ENCODE data around the gene TELO2. TPM values are rescaled to one million over a fixed set of nuclear protein-coding genes. Genes with fewer than 3 reads are reported as not detected.

Gene TELO2
- total RNA-seq, 1 donor from 2014 or later: 110 TPM

DNA sequence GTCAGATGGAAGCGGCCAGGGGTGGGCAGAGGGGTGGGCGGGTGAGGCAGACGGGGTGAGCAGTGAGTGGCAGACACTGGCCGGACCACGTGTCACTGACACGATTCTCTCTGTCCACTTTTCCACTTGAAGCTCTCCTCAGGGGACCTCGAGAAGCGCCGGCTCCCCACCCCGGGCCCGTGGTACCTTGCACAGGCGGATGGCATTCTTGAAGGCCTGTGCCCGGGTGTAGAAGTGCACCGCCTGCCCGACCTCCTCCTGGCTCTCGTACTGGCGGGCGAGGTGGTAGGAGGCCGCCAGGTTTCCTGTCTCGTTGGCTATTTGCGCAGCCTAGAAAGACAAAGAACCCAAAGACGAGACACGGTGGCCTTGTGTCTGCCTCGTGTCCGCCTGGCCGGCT lies 31.2 kb downstream of the TELO2 start:
- TF ChIP-seq, protein P1, sequence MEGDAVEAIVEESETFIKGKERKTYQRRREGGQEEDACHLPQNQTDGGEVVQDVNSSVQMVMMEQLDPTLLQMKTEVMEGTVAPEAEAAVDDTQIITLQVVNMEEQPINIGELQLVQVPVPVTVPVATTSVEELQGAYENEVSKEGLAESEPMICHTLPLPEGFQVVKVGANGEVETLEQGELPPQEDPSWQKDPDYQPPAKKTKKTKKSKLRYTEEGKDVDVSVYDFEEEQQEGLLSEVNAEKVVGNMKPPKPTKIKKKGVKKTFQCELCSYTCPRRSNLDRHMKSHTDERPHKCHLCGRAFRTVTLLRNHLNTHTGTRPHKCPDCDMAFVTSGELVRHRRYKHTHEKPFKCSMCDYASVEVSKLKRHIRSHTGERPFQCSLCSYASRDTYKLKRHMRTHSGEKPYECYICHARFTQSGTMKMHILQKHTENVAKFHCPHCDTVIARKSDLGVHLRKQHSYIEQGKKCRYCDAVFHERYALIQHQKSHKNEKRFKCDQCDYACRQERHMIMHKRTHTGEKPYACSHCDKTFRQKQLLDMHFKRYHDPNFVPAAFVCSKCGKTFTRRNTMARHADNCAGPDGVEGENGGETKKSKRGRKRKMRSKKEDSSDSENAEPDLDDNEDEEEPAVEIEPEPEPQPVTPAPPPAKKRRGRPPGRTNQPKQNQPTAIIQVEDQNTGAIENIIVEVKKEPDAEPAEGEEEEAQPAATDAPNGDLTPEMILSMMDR (IDR thresholded peaks at IDR 0.05): no peak
- Histone ChIP-seq H3K4me3 (no peak overlapping the region), H3K27ac (no peak overlapping the region), H3K9me3 (no peaks in the 10 kb centered on the region), H3K36me3 (peaks cover 15 to 28% of the 10 kb centered on the region in 2 donors), H3K4me1 (no peaks in the 10 kb centered on the region), H3K27me3 (no peaks in the 10 kb centered on the region)
- no peak for DNase-seq (ENCODE audit: low spot score in 2 of 2)
- intact Hi-C loops (cut with DNase I): no loop called here

DNA sequence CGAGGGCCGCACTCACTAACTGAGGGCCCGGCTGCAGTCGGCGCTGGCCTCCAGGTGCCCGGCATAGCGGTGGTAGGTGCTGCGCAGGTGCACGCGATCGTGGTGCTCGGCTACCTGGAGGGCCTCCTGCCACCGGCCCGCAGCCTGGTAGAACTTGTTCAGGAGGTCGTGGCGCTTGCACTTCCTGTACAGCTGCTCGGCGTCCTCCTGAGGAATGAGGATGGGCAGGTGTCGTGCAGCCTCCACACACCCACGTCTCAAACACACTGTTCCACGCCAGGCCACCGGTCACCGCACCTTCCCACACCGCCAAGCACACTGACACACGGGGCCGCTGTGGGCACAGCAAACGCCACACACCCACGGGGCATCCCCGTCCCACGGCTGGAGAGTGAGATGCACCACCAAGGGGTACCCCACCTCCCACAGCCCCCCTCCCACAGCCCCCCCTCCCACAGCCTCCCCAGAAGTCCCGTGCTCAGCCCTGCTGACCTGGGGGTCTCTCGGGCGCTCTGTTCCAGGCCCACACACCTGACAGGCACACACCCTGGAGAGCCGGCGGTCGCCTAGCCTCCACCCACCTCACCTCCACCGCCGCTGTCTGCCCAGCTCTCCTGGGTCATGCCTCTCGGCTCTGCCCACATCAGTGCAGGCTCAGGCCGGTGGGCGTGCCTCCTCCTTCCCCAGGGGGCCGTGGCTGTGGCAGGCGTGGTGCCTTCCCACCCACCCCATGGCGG lies 32.9 kb downstream of the TELO2 start:
- peaks cover 0 to 5% of the 10 kb centered on the region in 2 donors for H3K4me1 ChIP-seq
- no peak for DNase-seq (ENCODE audit: low spot score in 2 of 2)
- no peaks in the 10 kb centered on the region for H3K9me3 ChIP-seq
- H3K27ac ChIP-seq: no peak overlapping the region
- TF ChIP-seq, protein P1 (IDR thresholded peaks at IDR 0.05): no peak
- no peaks in the 10 kb centered on the region for H3K27me3 ChIP-seq
- H3K4me3 ChIP-seq: no peak overlapping the region
- peaks cover 8 to 17% of the 10 kb centered on the region in 2 donors for H3K36me3 ChIP-seq
- intact Hi-C loops (cut with DNase I): no loop called here

DNA sequence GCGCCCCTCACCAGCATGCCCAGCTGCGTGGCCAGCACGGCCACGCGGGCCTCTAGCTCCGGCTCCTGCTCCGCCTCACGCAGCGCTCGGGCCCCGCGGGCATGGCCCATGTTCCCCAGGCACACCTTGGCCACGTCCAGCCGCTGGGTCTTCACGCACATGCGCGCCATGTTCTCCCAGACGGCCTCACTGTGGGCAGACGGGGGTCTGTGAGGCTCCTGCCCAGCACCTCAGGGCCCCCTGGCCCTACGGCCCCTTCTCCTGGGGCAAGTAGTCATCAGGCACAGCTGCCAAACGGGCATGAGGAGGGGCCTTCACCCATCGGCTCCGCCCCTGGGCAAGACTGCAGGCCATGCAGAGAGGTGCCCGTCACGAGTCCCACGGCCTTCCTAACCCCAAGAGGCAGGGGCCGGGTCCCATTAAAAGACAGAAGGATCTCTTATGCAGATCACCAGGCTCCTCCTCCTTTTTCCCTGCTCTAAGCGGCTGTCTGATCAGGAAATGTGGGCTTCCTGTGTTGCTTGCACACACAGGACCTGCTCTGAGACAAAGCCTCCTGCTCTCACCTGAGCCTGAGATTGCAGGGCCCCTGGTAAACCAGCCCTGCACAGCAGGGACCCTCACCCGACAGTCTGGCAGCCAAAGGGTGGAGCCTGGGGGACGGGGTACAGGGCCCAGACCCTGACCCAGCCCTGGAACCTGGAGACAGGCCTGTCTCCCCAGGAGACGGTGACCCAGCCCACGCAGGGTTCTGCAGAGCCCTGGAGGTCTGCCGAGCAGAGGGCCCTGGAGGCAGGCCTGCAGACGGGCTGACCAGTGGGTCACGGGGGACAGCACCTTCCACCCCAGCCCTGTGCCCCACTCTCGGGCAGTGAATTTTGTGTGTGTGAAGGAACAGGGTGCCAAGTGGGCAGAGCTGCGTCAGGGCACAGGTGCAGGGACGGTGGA lies 33.7 kb downstream of the TELO2 start:
- intact Hi-C loops (cut with DNase I): no loop called here
- H3K36me3 ChIP-seq: peaks cover 8 to 17% of the 10 kb centered on the region in 2 donors
- peaks cover 0 to 12% of the 10 kb centered on the region in 2 donors for H3K4me1 ChIP-seq
- DNase-seq (ENCODE audit: low spot score in 2 of 2): no peak
- TF ChIP-seq, protein P1 (IDR thresholded peaks at IDR 0.05): no peak
- no peak overlapping the region for H3K4me3 ChIP-seq
- H3K27me3 ChIP-seq: no peaks in the 10 kb centered on the region
- no peak overlapping the region for H3K27ac ChIP-seq
- no peaks in the 10 kb centered on the region for H3K9me3 ChIP-seq

DNA sequence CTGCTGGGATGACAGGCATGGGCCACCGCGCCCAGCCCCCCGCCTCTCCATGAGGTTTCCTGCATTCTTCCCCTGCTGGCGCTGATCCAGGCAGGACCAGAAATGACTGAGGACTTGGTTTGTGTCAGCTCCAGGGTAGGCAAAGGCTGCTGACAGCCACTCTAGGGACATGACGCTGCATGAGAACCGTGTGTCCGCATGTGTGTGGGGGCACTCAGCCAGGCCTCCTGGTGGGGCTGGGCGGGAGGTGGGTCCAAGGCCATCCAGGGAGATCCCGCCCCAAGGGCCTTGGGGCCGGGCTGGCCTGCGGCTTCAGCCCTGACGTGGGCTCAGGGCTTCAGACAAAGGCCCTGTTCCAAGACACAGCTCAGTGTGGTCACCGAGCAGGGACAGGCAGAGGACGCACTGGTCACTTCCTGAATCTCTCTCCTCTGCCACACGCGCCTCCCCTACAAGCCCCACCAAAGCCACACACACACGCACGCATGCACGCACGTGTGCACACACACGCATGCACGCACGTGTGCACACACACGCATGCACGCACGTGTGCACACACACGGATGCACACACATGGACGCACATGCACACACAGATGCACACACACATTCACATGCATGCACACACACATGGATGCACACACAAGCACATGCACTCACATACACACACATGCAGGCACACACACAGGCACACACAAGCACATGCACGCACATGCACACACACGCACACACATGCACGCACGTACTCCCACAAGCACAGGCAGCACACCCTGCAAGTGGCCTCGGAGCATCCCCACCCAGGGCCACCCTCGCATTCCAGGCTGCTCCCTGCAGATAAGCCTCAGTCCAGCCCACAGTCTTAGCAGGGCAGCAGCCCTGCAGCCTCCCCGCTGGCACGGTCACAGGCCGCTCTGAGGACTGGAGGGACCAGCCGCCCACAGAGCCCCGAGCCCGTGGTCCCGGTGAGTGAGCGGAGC lies 35.0 kb downstream of the TELO2 start:
- Histone ChIP-seq H3K4me1 (peaks cover 9 to 25% of the 10 kb centered on the region in 2 donors), H3K27ac (no peak overlapping the region)
- intact Hi-C loops (cut with DNase I): no loop called here

More for the DNA sequence above, 35.0 kb downstream of the TELO2 start:
- TF ChIP-seq, protein P1 (IDR thresholded peaks at IDR 0.05): no peak
- Histone ChIP-seq H3K27me3 (no peaks in the 10 kb centered on the region), H3K4me3 (no peak overlapping the region), H3K9me3 (no peaks in the 10 kb centered on the region), H3K36me3 (peaks cover 8 to 12% of the 10 kb centered on the region in 2 donors)
- no peak for DNase-seq (ENCODE audit: low spot score in 2 of 2)
